Progenitor cell of endocrine pancreas (in vitro differentiated cells): ENCODE measurements around the gene TP53. TPM values are rescaled to one million over a fixed set of nuclear protein-coding genes. Genes with fewer than 3 reads are reported as not detected.
A peak's percentile ranks its signal among the peaks of the same experiment; 100 is the strongest.

ENCODE experiments used
- DNase-seq: peaks from one replicate; pipeline ENCODE4 v3.0.0; 2021; ENCODE audit warnings: low spot score; ENCODE audit not compliant: unreplicated experiment
- H3K27ac Mint-ChIP-seq: 2 replicates; pipeline ENCODE4 v1.8.0; 2021; ENCODE audit warnings: mild to moderate bottlenecking, moderate library complexity, mixed read lengths
- H3K27me3 Mint-ChIP-seq: 2 replicates; pipeline ENCODE4 v1.8.0; 2021; ENCODE audit warnings: mixed read lengths
- H3K36me3 Mint-ChIP-seq: 2 replicates; pipeline ENCODE4 v1.8.0; 2022; ENCODE audit warnings: mixed read lengths; ENCODE audit not compliant: insufficient read depth
- H3K4me1 Mint-ChIP-seq: 2 replicates; pipeline ENCODE4 v1.8.0; 2021; ENCODE audit warnings: low read depth, mixed read lengths
- H3K4me3 Mint-ChIP-seq: 2 replicates; pipeline ENCODE4 v1.8.0; 2021; ENCODE audit warnings: low read depth, mild to moderate bottlenecking, moderate library complexity, mixed read lengths
- H3K9me3 Mint-ChIP-seq: 2 replicates; pipeline ENCODE4 v1.8.0; 2021; ENCODE audit warnings: low read depth, mixed read lengths
- total RNA-seq: library from RNA; stranded (reverse); gene quantifications from 2 replicates; pipeline ENCODE4 v1.2.1, GENCODE V29; 2021
- TF ChIP-seq, protein P1 (sequence below): fragments of 200-600 bp; sonication (generic); IDR thresholded peaks from one replicate; pipeline ENCODE4 v1.5.0; 2021; ENCODE audit warnings: antibody characterized with exemption, mild to moderate bottlenecking; ENCODE audit not compliant: unreplicated experiment

TP53 gene
- total RNA-seq, 1 donor from 2014 or later: 121 TPM

GRCh38 chr17:7706631-7707354 is 19.5 kb upstream of the TP53 start:
- Mint-ChIP-seq H3K27ac (no peak overlapping the region), H3K4me3 (peak overlapping the region; percentile 88), H3K9me3 (no peaks in the 10 kb centered on the region), H3K27me3 (peaks cover 11% of the 10 kb centered on the region), H3K4me1 (peaks cover 28% of the 10 kb centered on the region), H3K36me3 (peaks cover 13% of the 10 kb centered on the region)
- no peak for DNase-seq
- TF ChIP-seq, protein P1, sequence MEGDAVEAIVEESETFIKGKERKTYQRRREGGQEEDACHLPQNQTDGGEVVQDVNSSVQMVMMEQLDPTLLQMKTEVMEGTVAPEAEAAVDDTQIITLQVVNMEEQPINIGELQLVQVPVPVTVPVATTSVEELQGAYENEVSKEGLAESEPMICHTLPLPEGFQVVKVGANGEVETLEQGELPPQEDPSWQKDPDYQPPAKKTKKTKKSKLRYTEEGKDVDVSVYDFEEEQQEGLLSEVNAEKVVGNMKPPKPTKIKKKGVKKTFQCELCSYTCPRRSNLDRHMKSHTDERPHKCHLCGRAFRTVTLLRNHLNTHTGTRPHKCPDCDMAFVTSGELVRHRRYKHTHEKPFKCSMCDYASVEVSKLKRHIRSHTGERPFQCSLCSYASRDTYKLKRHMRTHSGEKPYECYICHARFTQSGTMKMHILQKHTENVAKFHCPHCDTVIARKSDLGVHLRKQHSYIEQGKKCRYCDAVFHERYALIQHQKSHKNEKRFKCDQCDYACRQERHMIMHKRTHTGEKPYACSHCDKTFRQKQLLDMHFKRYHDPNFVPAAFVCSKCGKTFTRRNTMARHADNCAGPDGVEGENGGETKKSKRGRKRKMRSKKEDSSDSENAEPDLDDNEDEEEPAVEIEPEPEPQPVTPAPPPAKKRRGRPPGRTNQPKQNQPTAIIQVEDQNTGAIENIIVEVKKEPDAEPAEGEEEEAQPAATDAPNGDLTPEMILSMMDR: no peak

DNA sequence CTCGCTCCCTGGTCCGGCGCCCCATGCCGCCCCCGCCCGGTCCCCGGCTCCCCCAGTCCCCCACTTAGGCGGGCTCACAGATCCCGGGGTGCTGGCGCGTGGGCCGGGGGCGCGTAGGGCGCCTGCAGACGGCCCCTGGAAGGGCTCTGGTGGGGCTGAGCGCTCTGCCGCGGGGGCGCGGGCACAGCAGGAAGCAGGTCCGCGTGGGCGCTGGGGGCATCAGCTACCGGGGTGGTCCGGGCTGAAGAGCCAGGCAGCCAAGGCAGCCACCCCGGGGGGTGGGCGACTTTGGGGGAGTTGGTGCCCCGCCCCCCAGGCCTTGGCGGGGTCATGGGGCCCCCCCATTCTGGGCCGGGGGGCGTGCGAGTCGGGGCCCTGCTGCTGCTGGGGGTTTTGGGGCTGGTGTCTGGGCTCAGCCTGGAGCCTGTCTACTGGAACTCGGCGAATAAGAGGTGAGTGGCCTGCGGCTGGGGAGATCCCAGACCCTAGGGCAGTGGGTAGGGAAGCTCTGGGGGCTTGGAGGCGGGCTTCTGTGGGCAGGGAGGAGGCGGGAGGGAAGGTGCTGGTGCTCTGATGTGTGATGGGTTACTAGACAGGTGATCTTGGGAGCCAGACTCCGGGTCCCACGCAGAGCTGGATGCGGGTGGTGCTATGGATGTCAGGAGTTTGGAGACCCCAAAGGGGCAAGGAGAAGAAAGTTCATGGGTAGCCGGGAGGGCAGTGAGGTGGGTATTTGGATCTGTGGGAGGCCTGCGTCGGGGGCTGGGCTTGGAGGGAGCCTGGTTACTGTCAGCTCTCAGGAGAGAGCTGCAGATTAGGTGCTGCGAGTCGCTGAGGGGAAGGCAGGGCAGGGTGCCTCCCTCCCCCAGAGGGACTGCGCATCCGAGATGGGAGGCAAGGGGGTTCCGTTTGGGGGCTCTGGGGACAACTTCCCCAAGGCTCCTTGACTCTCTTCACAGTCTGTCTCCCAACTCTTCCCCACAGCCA is 18.3 kb upstream of the TP53 start:
- peaks cover 7% of the 10 kb centered on the region for H3K27me3 Mint-ChIP-seq
- no peak overlapping the region for H3K27ac Mint-ChIP-seq
- peak overlapping the region; percentile 88 for H3K4me3 Mint-ChIP-seq
- DNase-seq: no peak
- H3K4me1 Mint-ChIP-seq: peaks cover 26% of the 10 kb centered on the region
- TF ChIP-seq, protein P1: no peak
- H3K36me3 Mint-ChIP-seq: peaks cover 9% of the 10 kb centered on the region
- H3K9me3 Mint-ChIP-seq: no peaks in the 10 kb centered on the region

GRCh38 chr17:7704601-7705268 is 17.4 kb upstream of the TP53 start, which contains the start of gene EFNB3:
EFNB3 (plus strand) TSS chr17:7705202; CDS start chr17:7705599, 397 bp downstream.
- Mint-ChIP-seq H3K4me1 (peaks cover 26% of the 10 kb centered on the region), H3K4me3 (peak within 1 kb of the TSS; percentile 88), H3K36me3 (peaks cover 2% of the 10 kb centered on the region), H3K27ac (peak within 1 kb of the TSS; percentile 95), H3K9me3 (no peaks in the 10 kb centered on the region), H3K27me3 (peaks cover 7% of the 10 kb centered on the region)
- TF ChIP-seq, protein P1: no peak
- DNase-seq: peak; percentile 65

DNA sequence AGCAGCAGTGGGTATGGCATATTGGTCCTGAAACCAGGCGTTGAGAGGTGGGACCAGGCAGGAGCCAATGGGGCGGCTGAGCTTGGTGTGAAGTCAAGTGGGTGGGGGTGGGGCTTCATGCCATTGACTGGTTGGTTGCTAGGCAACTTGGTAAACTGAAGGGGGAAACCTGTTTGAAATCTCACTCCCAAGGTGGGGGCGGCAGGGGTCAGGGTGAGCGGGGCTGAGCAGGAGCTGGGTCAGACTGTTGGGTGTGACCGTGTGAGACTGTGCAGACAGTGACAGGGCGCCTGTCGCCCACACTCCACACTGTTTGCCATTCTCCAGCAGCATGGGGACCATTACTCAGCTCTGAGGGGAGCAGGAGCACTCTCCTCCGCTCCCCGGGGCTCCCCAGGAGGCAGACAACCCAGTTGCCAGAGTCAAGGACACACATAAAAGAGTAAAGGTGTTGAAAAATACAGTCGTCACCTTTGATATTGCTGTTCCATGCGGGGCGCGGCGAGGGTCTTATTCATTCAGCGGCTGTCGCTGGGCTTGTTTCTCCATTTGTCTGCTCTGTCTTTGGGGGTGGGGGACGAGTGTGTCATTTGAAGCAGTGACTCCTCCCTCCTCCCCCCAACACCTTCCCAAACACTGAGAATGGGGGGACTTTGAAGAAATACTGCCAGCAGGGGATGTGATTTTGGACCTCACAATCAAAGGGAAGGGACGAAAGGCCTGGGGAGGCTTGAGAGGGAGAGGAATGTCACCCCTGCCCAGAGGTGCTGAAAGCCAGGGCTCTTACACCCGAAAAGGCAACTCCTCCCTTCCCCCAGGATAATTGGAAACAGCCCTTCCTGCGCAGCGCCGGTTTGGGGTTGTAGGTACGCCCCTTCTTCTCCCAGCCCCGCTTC is 16.5 kb upstream of the TP53 start:
- H3K27ac Mint-ChIP-seq: peak overlapping the region; percentile 95
- DNase-seq: peak; percentile 61
- H3K36me3 Mint-ChIP-seq: peaks cover 2% of the 10 kb centered on the region
- TF ChIP-seq, protein P1: no peak
- peaks cover 7% of the 10 kb centered on the region for H3K27me3 Mint-ChIP-seq
- H3K9me3 Mint-ChIP-seq: no peaks in the 10 kb centered on the region
- H3K4me3 Mint-ChIP-seq: peak overlapping the region; percentile 88
- peaks cover 26% of the 10 kb centered on the region for H3K4me1 Mint-ChIP-seq
